Activated CD4-positive, CD25-positive, alpha-beta regulatory T cell treated with anti-CD3 and anti-CD28 coated beads, Interleukin-2, amount 50 U/mL, for 16 hours (primary cell): Measurements from ENCODE around the gene ELF1.
A peak's percentile ranks its signal among the peaks of the same experiment; 100 is the strongest.
"Not testable (repeated sequence)": the region's sequence is repeated elsewhere in the genome, so short reads cannot be mapped to it uniquely, and the experiment has no call there.

Experiments used
- DNase-seq: peaks from one replicate; pipeline ENCODE4 v3.0.0-alpha.2; 2020; ENCODE audit warnings: low read depth, low spot score

ELF1 gene

DNA sequence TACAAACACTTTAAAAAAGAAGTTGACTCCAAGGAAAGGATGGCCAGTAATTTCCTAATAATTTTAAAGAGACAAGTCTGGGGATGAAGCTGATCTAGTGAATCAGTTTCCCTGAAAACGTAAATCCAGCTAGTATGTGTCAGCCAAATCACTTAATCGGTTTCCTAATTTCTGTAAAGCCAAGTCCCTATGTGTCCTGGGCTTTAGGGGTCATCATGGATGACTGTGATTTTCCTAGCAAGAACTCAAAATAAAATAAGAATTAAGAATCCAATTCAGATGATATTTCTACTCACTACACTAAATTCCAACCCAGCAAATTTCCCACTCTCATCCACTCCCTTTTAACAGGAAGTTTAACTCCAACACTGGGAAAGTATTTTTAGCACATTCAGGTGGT lies 35.9 kb downstream of the ELF1 start:
- DNase-seq: no peak

- DNase-seq: peak; percentile 48
Measured at GRCh38 chr13:40982772-40983171, 36.3 kb downstream of the ELF1 start.

GRCh38 chr13:40981949-40982348 lies 37.2 kb downstream of the ELF1 start:
- DNase-seq: no peak

GRCh38 chr13:40981361-40981760 lies 37.8 kb downstream of the ELF1 start:
- DNase-seq: no peak

DNA sequence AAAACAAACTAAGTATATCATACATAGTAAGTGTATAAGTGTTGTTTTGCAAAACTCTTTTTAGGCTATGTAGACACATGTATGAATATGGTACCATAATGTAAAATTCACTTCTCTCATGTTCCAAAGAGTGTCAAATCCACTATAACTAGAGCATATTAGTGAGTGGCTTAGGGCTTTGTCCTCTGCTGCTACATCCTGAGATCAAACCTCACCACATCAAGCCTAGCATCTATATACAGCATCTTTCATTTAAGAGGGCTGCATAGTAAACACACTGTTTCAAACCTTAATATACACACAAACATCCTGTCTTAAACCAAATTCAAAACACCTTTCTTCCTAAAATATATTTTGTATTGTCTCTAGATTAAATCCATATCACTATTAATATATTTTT lies 38.7 kb downstream of the ELF1 start:
- DNase-seq: no peak

DNA sequence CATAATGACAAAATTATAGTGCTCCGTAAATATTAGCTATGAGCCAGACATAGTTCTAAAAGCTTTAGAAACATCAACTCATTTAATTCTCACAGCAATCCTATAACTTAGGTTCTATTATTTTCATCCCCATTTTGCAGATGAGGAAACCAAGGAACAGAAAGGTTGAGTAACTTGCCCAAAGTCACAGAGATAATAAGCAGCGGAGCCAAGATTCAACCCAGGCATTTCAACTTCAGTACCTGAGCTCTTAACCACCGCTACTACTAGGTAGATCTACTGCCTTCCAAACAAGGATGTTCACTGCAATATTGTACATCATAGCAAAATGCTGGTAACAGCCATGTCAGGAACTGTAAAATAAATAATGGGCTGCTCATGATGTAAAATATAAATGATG lies 39.9 kb downstream of the ELF1 start:
- DNase-seq: no peak

- DNase-seq: not testable (repeated sequence)
Measured at GRCh38 chr13:40978109-40978508, 41.0 kb downstream of the ELF1 start.

DNA sequence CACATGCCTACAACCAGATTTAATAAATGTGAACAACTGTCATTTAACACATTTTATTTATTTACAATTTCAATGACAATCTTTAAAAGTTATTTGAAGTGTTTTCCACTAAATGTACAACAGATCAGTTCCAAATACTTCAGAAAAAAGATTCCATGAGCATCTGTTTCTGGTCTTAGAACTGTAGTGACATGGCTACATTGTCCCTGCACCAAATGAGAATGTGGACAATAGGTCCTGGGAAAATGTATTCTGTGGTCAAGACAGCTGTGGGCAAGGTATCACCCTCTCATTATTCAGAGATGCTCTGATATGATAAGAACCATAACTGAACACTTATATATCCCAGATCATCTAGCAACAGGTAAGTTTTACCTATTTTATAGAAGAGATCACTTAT lies 43.7 kb downstream of the ELF1 start:
- DNase-seq: no peak

DNA sequence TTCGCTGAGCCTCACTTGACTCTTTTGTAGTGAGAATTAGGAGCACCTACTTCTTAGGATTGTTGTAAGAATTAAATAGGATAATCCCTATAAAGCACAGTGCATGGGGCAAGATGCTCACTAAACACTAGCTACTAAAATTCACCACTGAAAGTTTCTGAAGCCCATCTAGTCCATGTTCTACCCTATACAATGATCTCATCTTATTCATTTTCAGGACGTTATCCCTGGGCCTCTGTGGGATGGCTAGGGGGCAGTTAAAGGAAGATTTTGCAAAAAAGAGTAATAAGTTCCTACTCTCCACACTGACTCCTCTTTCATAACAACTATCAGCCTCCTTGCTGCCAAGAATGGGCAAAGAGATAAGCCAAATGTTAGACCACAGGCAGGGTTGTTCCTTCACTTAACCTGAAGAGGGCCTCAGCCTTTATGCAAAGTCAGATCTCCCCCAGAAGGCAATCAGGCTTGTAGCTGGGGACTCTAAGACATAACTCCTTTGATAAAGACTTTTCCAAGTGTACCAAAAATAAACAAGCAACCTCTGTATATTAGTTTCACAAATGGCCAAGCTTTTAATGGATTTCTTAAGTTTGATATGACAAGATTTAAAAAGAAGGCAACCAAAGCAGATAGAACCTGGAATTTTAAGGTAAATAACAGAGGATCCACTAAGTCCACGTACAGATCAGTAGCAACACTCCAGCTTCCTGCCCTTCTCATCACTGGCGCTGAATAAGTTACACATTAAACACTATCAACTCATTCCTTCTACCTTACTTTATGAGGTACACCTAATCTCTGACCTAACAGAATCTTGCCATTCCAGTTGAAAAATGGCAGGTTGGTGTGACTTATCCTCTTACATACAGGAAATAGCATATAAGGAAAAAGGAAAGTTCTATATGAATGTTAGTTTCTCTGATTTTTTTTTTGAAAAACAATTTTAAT lies 44.4 kb downstream of the ELF1 start:
- DNase-seq: peak; percentile 11

DNA sequence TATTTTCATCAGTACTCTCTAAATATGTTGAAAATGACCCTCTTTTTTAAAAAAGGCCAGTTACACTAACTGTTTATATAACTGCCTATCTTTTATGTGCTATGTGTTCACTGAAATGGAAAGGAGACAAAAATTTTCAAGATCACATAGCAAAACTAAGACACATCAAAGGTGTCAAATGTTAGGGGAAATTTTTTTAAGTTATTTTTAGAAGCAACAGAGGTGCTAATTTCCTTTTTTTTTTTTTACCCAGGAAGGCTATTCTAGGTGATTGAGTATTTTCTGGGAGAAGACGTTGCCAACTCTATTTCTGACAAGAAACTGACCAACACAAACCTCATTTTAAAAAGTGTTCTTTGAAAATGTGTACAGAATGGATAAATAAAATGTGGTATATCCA lies 45.7 kb downstream of the ELF1 start:
- DNase-seq: no peak

- no peak for DNase-seq
Measured at GRCh38 chr13:40971321-40971720, 47.8 kb downstream of the ELF1 start.

DNA sequence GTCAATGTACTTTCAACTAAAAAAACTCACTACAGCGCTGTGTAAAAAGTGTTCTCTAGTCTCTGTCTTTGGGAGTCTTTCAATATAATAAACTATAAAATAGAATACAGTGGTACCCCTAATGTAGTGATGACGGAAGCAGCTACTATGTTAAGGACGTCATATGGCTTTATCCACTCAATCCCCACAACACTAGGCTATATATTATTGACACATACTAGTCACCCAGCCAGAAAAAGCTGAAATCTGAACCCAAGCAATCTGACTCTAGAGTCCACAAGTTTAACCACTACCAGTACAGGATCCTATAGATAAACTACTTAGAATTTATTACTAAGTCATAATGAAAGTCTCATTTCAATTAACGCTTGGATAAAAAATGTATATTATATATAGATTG lies 48.3 kb downstream of the ELF1 start:
- no peak for DNase-seq

- no peak for DNase-seq
Measured at GRCh38 chr13:40969169-40969901, 49.8 kb downstream of the ELF1 start.

DNA sequence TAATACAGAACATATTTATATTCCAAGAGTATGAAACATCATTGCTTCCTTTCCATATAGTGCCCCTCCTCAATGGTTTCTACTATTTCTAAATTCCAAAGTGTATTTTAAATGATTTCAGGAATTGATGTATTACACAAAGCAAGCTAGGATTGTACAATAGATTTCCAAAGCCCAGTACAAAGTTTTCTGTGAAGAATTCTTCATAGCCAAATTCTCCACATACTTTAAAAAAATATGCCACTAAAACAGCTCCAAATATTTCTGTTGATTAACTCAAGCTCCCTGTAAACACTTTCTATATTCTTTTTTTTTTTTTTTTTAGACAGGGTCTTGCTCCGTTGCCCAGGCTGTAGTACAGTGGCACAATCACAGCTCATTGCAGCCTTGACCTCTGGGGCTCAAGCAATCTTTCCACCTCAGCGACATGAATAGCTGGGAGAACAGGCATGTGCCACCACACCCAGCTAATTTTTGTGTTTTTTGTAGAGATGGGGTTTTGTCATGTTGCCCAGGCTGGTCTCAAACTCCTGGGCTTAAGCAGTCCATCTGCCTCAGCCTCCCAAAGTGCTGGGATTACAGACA lies 50.6 kb downstream of the ELF1 start:
- no peak for DNase-seq

GRCh38 chr13:40966298-40966697 lies 52.8 kb downstream of the ELF1 start:
- DNase-seq: no peak

- no peak for DNase-seq
Measured at GRCh38 chr13:40963927-40964326, 55.2 kb downstream of the ELF1 start.

GRCh38 chr13:40961826-40962225 lies 57.3 kb downstream of the ELF1 start:
- no peak for DNase-seq

DNA sequence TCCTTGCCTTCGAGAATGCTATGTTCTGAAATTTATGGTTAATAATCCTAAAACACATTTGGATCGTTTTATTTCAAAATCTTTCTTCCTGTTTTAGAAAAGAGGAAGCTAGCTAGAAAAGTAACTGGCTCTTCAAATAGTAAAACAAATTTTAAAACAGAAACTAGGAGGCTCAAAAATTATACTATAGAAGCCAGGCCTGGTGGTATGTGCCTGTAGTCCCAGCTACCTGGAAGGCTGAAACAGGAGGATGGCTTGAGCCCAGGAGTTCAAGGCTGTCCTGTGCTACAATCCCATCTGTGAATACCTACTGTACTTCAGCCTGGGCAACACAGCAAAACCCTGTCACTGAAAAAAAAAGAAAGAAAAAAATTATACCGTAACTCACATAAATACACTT lies 57.9 kb downstream of the ELF1 start:
- DNase-seq: no peak

DNA sequence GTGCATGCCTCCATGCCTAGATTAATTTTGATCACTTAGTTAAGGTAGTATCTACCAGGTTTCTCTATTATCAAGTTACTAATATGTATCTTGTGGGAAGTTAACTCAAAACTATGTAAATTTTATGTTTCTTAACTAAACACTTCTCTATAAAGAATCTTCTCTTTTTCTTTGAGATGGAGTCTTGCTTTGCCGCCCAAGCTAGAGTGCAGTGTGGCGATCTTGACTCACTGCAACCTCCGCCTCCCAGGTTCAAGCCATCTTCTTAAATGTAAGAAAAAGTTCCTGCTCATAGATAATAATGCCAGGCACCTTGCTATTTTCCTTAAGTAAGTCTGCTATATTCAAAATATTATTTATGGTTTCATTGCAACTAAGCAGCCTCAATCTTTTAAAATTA lies 58.4 kb downstream of the ELF1 start:
- DNase-seq: no peak

DNA sequence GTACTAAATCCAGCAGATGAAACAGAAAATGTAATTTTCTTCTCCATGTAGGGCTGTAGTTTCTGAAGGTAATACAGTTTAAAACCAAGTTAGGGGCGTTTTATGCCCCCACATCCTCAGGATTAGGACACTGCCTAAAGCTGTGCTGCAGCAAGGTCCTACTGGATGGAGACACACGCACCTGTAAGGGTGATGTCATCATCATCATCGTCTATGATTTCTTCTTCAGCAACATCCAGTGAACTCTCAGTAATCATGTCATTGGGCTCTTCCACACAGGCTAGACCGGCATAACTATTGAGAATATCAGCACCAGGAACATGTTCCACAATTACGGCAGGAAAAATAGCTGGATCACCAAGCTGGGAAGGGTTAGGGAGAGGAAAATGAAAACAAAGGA lies 60.5 kb downstream of the ELF1 start:
- DNase-seq: no peak

DNA sequence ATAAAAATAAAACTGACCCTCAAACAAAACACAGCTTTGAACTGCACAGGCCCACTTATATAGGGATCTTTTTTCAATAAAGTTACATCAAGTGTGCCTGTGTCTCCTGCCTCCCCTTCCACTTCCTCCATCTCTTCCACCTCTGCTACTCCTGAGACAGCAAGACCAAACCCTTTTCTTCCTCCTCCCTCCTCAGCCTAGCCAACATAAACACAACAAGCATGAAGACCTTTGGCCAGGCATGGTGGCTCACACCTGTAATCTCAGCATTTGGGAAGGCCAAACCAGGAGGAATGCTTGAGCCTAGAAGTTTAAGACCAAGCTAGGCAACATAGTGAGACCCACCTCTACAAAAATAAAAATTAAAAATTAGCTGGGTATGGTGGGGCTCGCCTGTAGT lies 72.6 kb downstream of the ELF1 start:
- DNase-seq: no peak

GRCh38 chr13:40943073-40943472 lies 76.0 kb downstream of the ELF1 start:
- no peak for DNase-seq

- no peak for DNase-seq
Measured at GRCh38 chr13:40941581-40941980, 77.5 kb downstream of the ELF1 start.
